ENCODE results near the gene PRKG1. TPM values are rescaled to one million over a fixed set of nuclear protein-coding genes. Genes with fewer than 3 reads are reported as not detected.

The PRKG1 gene
- polyA plus RNA-seq, 1 donor (not counting 4 experiments of a cell fraction or from before 2014, with no cell fraction given): 0.24 TPM

DNA sequence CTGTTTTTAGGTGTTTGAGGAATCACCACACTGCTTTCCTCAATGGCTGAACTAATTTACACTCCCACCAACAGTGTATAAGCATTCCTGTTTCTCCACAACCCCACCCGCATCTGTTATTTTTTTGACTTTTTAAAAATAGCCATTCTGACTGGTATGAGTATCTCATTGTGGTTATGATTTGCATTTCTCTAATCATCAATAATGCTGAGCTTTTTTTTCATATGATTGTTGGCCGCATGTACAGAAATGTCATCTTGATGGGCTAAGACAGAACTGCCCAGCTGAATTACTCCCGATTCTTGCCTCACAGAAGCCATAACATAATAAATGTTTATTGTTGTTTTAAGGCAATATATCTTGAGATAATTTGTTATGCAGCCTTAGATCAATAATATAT lies 1146.7 kb downstream of the PRKG1 start:
- H3K4me1 ChIP-seq (ENCODE audit: control insufficient read depth, extremely low read depth, insufficient read depth, low read length): no peaks in the 10 kb centered on the region
- no peak overlapping the region for H3K27ac ChIP-seq (ENCODE audit: control insufficient read depth, insufficient read depth, low read length)
- H3K27me3 ChIP-seq (ENCODE audit: control insufficient read depth, extremely low read depth, insufficient read depth, low read length): no peaks in the 10 kb centered on the region
- no peaks in the 10 kb centered on the region for H3K36me3 ChIP-seq (ENCODE audit: control insufficient read depth in 2 of 2, extremely low read depth in 1 of 2, insufficient read depth in 2 of 2, low read length in 2 of 2)
- H3K4me3 ChIP-seq (ENCODE audit: control insufficient read depth in 2 of 3, extremely low read depth in 1 of 3, insufficient read depth in 2 of 3, low read depth in 1 of 3, low read length in 3 of 3): no peak overlapping the region
- H4K20me1 ChIP-seq (ENCODE audit: control insufficient read depth, extremely low read depth, insufficient read depth, low read length): no peaks in the 10 kb centered on the region
- TF ChIP-seq, protein P1, sequence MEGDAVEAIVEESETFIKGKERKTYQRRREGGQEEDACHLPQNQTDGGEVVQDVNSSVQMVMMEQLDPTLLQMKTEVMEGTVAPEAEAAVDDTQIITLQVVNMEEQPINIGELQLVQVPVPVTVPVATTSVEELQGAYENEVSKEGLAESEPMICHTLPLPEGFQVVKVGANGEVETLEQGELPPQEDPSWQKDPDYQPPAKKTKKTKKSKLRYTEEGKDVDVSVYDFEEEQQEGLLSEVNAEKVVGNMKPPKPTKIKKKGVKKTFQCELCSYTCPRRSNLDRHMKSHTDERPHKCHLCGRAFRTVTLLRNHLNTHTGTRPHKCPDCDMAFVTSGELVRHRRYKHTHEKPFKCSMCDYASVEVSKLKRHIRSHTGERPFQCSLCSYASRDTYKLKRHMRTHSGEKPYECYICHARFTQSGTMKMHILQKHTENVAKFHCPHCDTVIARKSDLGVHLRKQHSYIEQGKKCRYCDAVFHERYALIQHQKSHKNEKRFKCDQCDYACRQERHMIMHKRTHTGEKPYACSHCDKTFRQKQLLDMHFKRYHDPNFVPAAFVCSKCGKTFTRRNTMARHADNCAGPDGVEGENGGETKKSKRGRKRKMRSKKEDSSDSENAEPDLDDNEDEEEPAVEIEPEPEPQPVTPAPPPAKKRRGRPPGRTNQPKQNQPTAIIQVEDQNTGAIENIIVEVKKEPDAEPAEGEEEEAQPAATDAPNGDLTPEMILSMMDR (optimal IDR thresholded peaks at IDR 0.05 in 1 of 3, IDR thresholded peaks at IDR 0.05 in 1 of 3, conservative IDR thresholded peaks at IDR 0.05 in 1 of 3; ENCODE audit: extremely low read depth in 1 of 3, insufficient read depth in 2 of 3, low read length in 3 of 3): no peak
- TF ChIP-seq EZH2 (IDR thresholded peaks at IDR 0.05; ENCODE audit: low read length): no peak
- no peak overlapping the region for H3K4me2 ChIP-seq (ENCODE audit: control insufficient read depth, extremely low read depth, insufficient read depth, low read depth, low read length)
- no peak overlapping the region for H3K9ac ChIP-seq (ENCODE audit: control insufficient read depth, extremely low read depth, insufficient read depth, low read length)
- dilution Hi-C loops (cut with MboI; ENCODE audit: extremely low pct_ligation_motif_present, low sequenced_read_pairs): loop anchor here (25.0 kb wide), 1 partner anchor 234 kb away; no protein-coding TSS in a partner anchor
- no peak overlapping the region for H2AFZ ChIP-seq (ENCODE audit: control insufficient read depth, low read length)
- FAIRE-seq: no peak
- H3K79me2 ChIP-seq (ENCODE audit: control insufficient read depth, insufficient read depth, low read length): no peaks in the 10 kb centered on the region
- H3K9me3 ChIP-seq (ENCODE audit: control insufficient read depth, low read depth, low read length): no peaks in the 10 kb centered on the region
- no peaks in the 10 kb centered on the region for H3K9me1 ChIP-seq (ENCODE audit: control insufficient read depth, extremely low read depth, insufficient read depth, low read length)
- no peak for DNase-seq (ENCODE audit: low read depth, low spot score)

DNA sequence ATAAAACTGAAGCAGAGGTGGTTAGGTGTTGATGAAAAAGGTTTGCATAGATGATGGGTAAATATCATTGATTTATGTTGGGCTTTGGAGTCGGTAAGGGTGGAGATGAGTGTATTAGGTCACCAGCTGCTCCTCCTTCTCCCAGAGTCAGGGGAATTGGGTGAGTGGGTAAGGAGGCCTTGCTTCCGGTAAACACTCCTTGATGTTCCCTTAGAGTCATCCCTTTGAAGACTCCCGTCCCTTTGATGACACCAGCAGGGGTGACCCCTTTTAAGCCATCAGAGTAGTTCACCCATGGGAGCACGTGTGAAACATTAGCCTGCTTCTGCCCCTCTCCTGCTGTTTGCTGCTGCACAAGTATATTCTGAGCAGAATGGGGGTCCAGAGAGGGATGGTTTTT lies 1147.6 kb downstream of the PRKG1 start:
- Histone ChIP-seq H3K4me2 (ENCODE audit: control insufficient read depth, extremely low read depth, insufficient read depth, low read depth, low read length) (no peak overlapping the region), H3K27ac (ENCODE audit: control insufficient read depth, insufficient read depth, low read length) (no peak overlapping the region), H3K9ac (ENCODE audit: control insufficient read depth, extremely low read depth, insufficient read depth, low read length) (no peak overlapping the region), H3K27me3 (ENCODE audit: control insufficient read depth, extremely low read depth, insufficient read depth, low read length) (no peaks in the 10 kb centered on the region), H3K4me3 (ENCODE audit: control insufficient read depth in 2 of 3, extremely low read depth in 1 of 3, insufficient read depth in 2 of 3, low read depth in 1 of 3, low read length in 3 of 3) (no peak overlapping the region), H3K9me3 (ENCODE audit: control insufficient read depth, low read depth, low read length) (no peaks in the 10 kb centered on the region), H3K4me1 (ENCODE audit: control insufficient read depth, extremely low read depth, insufficient read depth, low read length) (peaks cover 8% of the 10 kb centered on the region), H3K36me3 (ENCODE audit: control insufficient read depth in 2 of 2, extremely low read depth in 1 of 2, insufficient read depth in 2 of 2, low read length in 2 of 2) (no peaks in the 10 kb centered on the region), H4K20me1 (ENCODE audit: control insufficient read depth, extremely low read depth, insufficient read depth, low read length) (no peaks in the 10 kb centered on the region), H3K79me2 (ENCODE audit: control insufficient read depth, insufficient read depth, low read length) (no peaks in the 10 kb centered on the region), H3K9me1 (ENCODE audit: control insufficient read depth, extremely low read depth, insufficient read depth, low read length) (no peaks in the 10 kb centered on the region), H2AFZ (ENCODE audit: control insufficient read depth, low read length) (no peak overlapping the region)
- FAIRE-seq: no peak
- DNase-seq (ENCODE audit: low read depth, low spot score): no peak
- dilution Hi-C loops (cut with MboI; ENCODE audit: extremely low pct_ligation_motif_present, low sequenced_read_pairs): loop anchor here (25.0 kb wide), 1 partner anchor 235 kb away; no protein-coding TSS in a partner anchor
- TF ChIP-seq, protein P1 (optimal IDR thresholded peaks at IDR 0.05 in 1 of 3, IDR thresholded peaks at IDR 0.05 in 1 of 3, conservative IDR thresholded peaks at IDR 0.05 in 1 of 3; ENCODE audit: extremely low read depth in 1 of 3, insufficient read depth in 2 of 3, low read length in 3 of 3): no peak

Data from keratinocyte (primary cell).